NOMO-1 (cell line): ENCODE data around the gene ELL2.

Experiments used
- DNase-seq, 2 experiments: peaks; one replicate each; lab custom pipeline; 2025; ENCODE audit not compliant: unreplicated experiment in 2 of 2; lab: John Stamatoyannopoulos, UW

ELL2 gene

GRCh38 chr5:95886340-95887044 lies 75.2 kb downstream of the ELL2 start:
- no peak for DNase-seq

GRCh38 chr5:95884511-95884910 lies 77.1 kb downstream of the ELL2 start:
- DNase-seq = no peak

GRCh38 chr5:95884017-95884325 lies 77.7 kb downstream of the ELL2 start:
- no peak for DNase-seq

GRCh38 chr5:95883185-95884016 lies 78.2 kb downstream of the ELL2 start:
- no peak for DNase-seq

- no peak for DNase-seq
Observed at GRCh38 chr5:95881833-95882232, 79.8 kb downstream of the ELL2 start.

GRCh38 chr5:95880081-95880926 lies 81.3 kb downstream of the ELL2 start:
- no peak for DNase-seq

GRCh38 chr5:95879661-95880060 lies 82.0 kb downstream of the ELL2 start:
- no peak for DNase-seq

GRCh38 chr5:95878417-95879323 lies 83.0 kb downstream of the ELL2 start:
- DNase-seq = no peak

GRCh38 chr5:95876782-95877181 lies 84.9 kb downstream of the ELL2 start:
- DNase-seq = no peak

GRCh38 chr5:95874246-95874645 lies 87.4 kb downstream of the ELL2 start:
- no peak for DNase-seq

- no peak for DNase-seq
Observed at GRCh38 chr5:95873351-95873750, 88.3 kb downstream of the ELL2 start.

- DNase-seq = no peak
Observed at GRCh38 chr5:95872346-95873268, 89.0 kb downstream of the ELL2 start.

- DNase-seq = no peak
Observed at GRCh38 chr5:95871146-95871806, 90.4 kb downstream of the ELL2 start.

- peak in 1 of 2 experiments; percentile 80 for DNase-seq
Observed at GRCh38 chr5:95870105-95870672, 91.5 kb downstream of the ELL2 start.

GRCh38 chr5:95869173-95869855 lies 92.3 kb downstream of the ELL2 start:
- DNase-seq = peak in 1 of 2 experiments; percentile 72

GRCh38 chr5:95868136-95868535 lies 93.5 kb downstream of the ELL2 start:
- no peak for DNase-seq

GRCh38 chr5:95866435-95867040 lies 95.1 kb downstream of the ELL2 start:
- no peak for DNase-seq
